Stomach (tissue), 9 donors: ENCODE data around the gene HECW1. TPM values are rescaled to one million over a fixed set of nuclear protein-coding genes. Genes with fewer than 3 reads are reported as not detected.

Source experiments
- DNase-seq, 2 donors: peaks; one replicate each; pipeline versions ENCODE4 v3.0.0 to v3.0.0-alpha.2; 2013 to 2019
- H3K27ac ChIP-seq, 5 donors: fragments of 200-600 bp in 4 of 5; sonication (generic) in 4 of 5; one replicate each; pipeline ENCODE4 v1.5.1; 2013 to 2019; ENCODE audit warnings: mild to moderate bottlenecking in 1 of 5, moderate library complexity in 1 of 5
- H3K27me3 ChIP-seq, 3 donors: fragments of 200-600 bp; sonication (generic); one replicate each; pipeline ENCODE4 v1.5.1; 2017 to 2019; ENCODE audit warnings: mixed run types in 1 of 3
- H3K36me3 ChIP-seq, 4 donors: fragments of 200-600 bp; sonication (generic); 1 replicate in 3 of 4; 2 replicates in 1 of 4; pipeline ENCODE4 v1.5.1; 2016 to 2019
- H3K4me1 ChIP-seq, 4 donors: fragments of 200-600 bp; sonication (generic); one replicate each; pipeline ENCODE4 v1.5.1; 2016 to 2019
- H3K4me3 ChIP-seq, 4 donors: fragments of 200-600 bp; sonication (generic) in 3 of 4; one replicate each; pipeline ENCODE4 v1.5.1; 2016 to 2019; ENCODE audit warnings: mild to moderate bottlenecking in 1 of 4
- H3K9me3 ChIP-seq, 4 donors: fragments of 200-600 bp; sonication (generic); one replicate each; pipeline ENCODE4 v1.5.1; 2016 to 2019
- CTCF ChIP-seq, 7 experiments: fragments of 450-650 bp in 4 of 7; fragments of 200-600 bp in 3 of 7; sonication (generic) in 3 of 7; IDR thresholded peaks; one replicate each; pipeline ENCODE4 v1.5.1; 2016 to 2019; ENCODE audit warnings: antibody characterized with exemption in 7 of 7, control low read depth in 2 of 7, mild to moderate bottlenecking in 1 of 7
- EP300 ChIP-seq: sonication (generic); formaldehyde crosslinking; IDR thresholded peaks from one replicate; pipeline ENCODE4 v1.6.1; 2017; ENCODE audit warnings: antibody characterized with exemption
- POLR2A ChIP-seq, 4 donors: fragments of 450-650 bp; IDR thresholded peaks; one replicate each; pipeline ENCODE4 v1.6.1; 2016; ENCODE audit warnings: antibody characterized with exemption in 4 of 4, control low read depth in 2 of 4, mild to moderate bottlenecking in 1 of 4, moderate library complexity in 1 of 4
- POLR2AphosphoS5 ChIP-seq, 3 donors: sonication (generic); formaldehyde crosslinking; IDR thresholded peaks; one replicate each; pipeline ENCODE4 v1.6.1; 2016; ENCODE audit warnings: antibody characterized with exemption in 3 of 3
- WGBS, 5 donors: extraction: QIAGEN DNeasy Blood & Tissue Kit in 3 of 5; methylation state at CpG; one replicate each; pipeline versions ENCODE4 v1.1.5 to v1.1.7; 2013 to 2018; 5-methylcytosine and 5-hydroxymethylcytosine counted together
- intact Hi-C: fragments of 100-400 bp; cut with DNase I; formaldehyde crosslinking; loops from one replicate; pipeline ENCODE4 v1.15.1; 2023; ENCODE audit warnings: low total_unique reads
- polyA plus RNA-seq, 3 donors: library from polyadenylated mRNA; stranded (reverse); fragments of 200-250 nt; gene quantifications; one replicate each; pipeline ENCODE4 v1.2.3, GENCODE V29; 2013
- total RNA-seq, 5 donors: library from RNA; depleted of rRNA; stranded (reverse); fragments of >200 nt; gene quantifications; one replicate each; pipeline versions ENCODE4 v1.1.0 to v1.2.3, GENCODE V29; 2014 to 2016
- donor health status: healthy with polysubstance abuse.
- donor health status: Bipolar disorder and iron deficiency.
- donor health status: healthy.

The HECW1 gene
- total and polyA plus RNA-seq, 8 donors, result 0.29 to 11.1 (median 1.4) TPM; not detected in 1

GRCh38 chr7:43164757-43165156, 52.3 kb downstream of the HECW1 start:
- intact Hi-C loops, result no loop called here
- TF ChIP-seq POLR2A (IDR thresholded peaks at IDR 0.05) (no peak), CTCF (IDR thresholded peaks at IDR 0.05) (no peak), POLR2AphosphoS5 (IDR thresholded peaks at IDR 0.05) (peak in 1 of 3 donors; percentile 53), EP300 (no peak)
- no peak overlapping the region for H3K27ac ChIP-seq

GRCh38 chr7:43166686-43167085, 54.2 kb downstream of the HECW1 start:
- WGBS, 5 donors, result 81 to 98% (median 93%) methylated on average over 3 of the region's 3 CpGs
- H3K4me3 ChIP-seq, result no peak overlapping the region
- intact Hi-C loops, result no loop called here
- H3K9me3 ChIP-seq, result no peaks in the 10 kb centered on the region
- DNase-seq, result no peak
- H3K27me3 ChIP-seq, result no peaks in the 10 kb centered on the region
- no peaks in the 10 kb centered on the region for H3K4me1 ChIP-seq
- H3K36me3 ChIP-seq, result no peaks in the 10 kb centered on the region
- no peak overlapping the region for H3K27ac ChIP-seq
- TF ChIP-seq CTCF (IDR thresholded peaks at IDR 0.05) (no peak), POLR2A (IDR thresholded peaks at IDR 0.05) (no peak), EP300 (no peak), POLR2AphosphoS5 (IDR thresholded peaks at IDR 0.05) (no peak)

More at GRCh38 chr7:43164757-43165156, 52.3 kb downstream of the HECW1 start:
- Histone ChIP-seq H3K9me3 (no peaks in the 10 kb centered on the region), H3K4me3 (no peak overlapping the region), H3K4me1 (no peaks in the 10 kb centered on the region), H3K27me3 (no peaks in the 10 kb centered on the region), H3K36me3 (no peaks in the 10 kb centered on the region)
- peak in 1 of 2 donors; percentile 29 for DNase-seq
- 59 to 81% (median 76%) methylated on average over 4 of the region's 4 CpGs for WGBS, 5 donors

- WGBS, 5 donors, result 83 to 88% (median 88%) methylated on average over 3 of the region's 3 CpGs
- TF ChIP-seq POLR2AphosphoS5 (IDR thresholded peaks at IDR 0.05) (no peak), EP300 (no peak), CTCF (IDR thresholded peaks at IDR 0.05) (no peak), POLR2A (IDR thresholded peaks at IDR 0.05) (no peak)
- Histone ChIP-seq H3K4me3 (no peak overlapping the region), H3K27me3 (peaks cover 0 to 9% (median 0%) of the 10 kb centered on the region in 3 donors), H3K4me1 (no peaks in the 10 kb centered on the region), H3K36me3 (no peaks in the 10 kb centered on the region), H3K27ac (no peak overlapping the region), H3K9me3 (no peaks in the 10 kb centered on the region)
- DNase-seq, result no peak
- intact Hi-C loops, result no loop called here
Measured at GRCh38 chr7:43169076-43169475, 56.6 kb downstream of the HECW1 start.

- Histone ChIP-seq H3K27me3 (peaks cover 0 to 9% (median 0%) of the 10 kb centered on the region in 3 donors), H3K36me3 (no peaks in the 10 kb centered on the region), H3K27ac (no peak overlapping the region), H3K4me1 (no peaks in the 10 kb centered on the region), H3K4me3 (no peak overlapping the region), H3K9me3 (no peaks in the 10 kb centered on the region)
- intact Hi-C loops, result no loop called here
- WGBS, 5 donors, result 35 to 44% (median 39%) methylated on average over 3 of the region's 3 CpGs
- TF ChIP-seq POLR2A (IDR thresholded peaks at IDR 0.05) (no peak), CTCF (IDR thresholded peaks at IDR 0.05) (no peak), POLR2AphosphoS5 (IDR thresholded peaks at IDR 0.05) (no peak), EP300 (no peak)
- DNase-seq, result no peak
Measured at GRCh38 chr7:43170571-43170970, 58.1 kb downstream of the HECW1 start.
